Middle frontal gyrus (tissue), 1 donor: ENCODE data around the gene UBQLNL.

Experiments used
- DNase-seq: peaks from one replicate; pipeline ENCODE4 v3.0.0-alpha.2; 2015; ENCODE audit warnings: low spot score; ENCODE audit errors: extremely low spot score

Gene UBQLNL

DNA sequence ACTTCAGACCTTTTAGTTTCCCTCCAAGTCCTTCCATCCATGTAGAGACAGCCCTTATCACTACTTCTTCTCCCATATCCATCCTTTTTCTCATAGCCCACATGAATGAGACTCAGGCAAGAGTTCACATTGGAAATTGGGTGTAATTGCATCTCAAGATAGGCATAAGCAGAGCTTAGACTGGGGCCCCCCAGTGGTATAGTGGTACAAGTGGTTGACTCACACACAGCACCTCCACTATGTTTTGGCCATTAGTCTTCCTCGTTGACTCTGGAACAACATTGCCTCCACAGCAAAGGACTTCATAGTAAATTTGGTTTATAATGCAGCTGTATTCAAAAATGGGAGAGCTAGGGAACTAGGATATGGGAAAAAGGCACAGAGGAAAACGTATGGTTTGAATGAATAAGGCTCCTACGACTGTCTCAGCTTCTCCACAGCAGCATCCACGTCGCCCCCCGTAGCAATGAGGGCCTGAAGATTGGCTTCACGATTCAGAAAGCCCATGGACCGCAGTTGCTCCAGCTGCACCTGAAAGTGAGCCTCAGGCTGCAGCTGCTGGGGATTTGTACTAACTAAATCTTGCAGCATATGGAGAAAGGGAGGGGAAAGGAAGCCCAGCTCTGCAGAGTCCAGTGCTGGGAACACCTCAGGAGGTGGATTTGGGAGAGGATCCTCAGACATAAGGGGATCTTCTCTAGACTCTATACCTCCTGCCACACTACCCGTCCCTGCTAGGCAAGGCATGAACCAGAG lies 9.1 kb downstream of the UBQLNL start:
- DNase-seq = no peak

DNA sequence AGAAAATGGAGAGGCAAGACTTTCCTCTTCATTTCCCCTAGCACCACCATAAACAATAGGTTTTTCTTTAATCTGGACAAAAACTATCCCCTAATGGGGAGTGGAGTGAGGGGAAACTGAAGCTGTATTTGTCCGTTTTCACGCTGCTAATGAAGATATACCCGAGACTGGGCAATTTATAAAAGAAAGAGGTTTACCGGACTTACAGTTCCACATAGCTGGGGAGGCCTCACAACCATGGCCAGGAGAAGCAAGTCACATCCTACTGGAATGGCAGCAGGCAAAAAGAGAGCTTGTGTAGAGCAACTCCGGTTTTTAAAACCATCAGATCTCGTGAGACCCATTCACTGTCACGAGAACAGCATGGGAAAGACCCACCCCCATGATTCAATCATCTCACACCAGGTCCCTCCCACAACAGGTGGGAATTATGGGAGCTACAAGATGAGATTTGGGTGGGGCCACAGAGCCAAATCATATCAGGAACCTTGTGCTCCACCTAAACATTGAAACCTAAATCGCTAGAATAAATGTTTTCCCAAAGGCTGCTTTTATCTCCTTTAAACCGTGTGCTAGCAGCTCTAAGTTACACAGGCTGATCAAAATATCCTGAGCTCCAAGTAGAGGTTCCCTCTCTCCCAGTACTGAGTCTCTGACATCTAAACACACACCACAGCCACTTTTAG lies 11.0 kb downstream of the UBQLNL start:
- DNase-seq = no peak

DNA sequence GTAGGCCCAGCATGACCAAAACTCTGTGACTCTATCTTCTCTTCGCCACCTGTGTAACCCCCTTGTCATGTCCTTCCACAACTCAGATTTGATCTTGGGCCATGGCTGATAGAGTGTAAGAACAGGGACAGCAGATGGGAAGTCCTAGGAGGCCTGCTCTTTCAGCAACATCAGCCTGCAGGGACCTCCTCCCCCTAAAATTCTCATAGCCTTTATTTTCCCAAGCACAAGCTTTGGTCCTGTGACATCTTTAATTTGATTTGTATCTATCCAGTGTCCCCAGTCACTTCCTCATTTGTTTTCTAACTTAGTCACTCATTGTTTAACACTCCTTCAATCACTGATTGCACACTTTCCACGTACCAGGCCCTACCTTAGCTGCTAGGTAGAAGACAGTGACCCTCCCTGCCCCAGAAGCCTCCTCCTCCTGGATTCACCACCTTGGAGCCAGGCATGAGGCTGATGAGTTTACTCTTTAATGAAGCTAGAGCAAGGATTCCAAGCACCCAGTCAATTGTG lies 12.0 kb downstream of the UBQLNL start:
- no peak for DNase-seq

DNA sequence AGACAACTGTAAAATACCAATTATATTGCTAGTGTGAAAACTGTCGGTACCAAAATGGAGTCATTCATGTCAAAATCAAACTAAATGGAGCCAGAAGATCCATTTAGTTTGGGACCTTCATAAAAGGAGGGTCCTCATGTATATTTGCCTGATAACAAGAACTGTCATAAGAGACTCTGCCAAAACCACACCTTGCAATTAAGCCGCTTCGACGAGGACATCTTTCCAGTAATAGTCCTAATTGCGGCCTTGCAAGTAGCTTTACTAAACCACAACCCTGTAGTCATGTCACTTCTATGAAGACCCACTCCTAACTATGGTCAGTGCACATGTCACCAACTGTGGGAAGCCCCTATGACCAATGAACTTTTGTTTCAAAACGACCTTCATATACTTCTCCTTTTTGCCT lies 16.1 kb downstream of the UBQLNL start:
- DNase-seq = no peak

DNA sequence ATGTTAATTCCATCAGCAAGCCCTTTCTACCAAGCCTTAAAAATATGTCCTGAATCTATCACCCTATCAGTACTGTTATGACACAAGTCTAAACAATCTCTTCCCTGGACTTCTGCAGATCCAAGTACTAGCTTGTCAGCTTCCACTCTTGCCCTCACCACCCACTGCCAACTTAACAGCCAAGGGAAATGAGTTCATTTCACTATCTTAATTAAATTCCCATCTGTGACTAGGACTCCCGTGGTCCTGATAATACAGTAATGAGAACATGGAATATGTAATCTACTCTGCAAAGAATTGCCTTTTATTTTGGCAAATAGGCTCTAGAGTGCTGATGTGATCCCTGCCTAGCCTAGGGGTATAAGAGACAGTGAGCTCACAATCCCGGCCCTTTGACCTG lies 16.8 kb downstream of the UBQLNL start:
- no peak for DNase-seq

DNA sequence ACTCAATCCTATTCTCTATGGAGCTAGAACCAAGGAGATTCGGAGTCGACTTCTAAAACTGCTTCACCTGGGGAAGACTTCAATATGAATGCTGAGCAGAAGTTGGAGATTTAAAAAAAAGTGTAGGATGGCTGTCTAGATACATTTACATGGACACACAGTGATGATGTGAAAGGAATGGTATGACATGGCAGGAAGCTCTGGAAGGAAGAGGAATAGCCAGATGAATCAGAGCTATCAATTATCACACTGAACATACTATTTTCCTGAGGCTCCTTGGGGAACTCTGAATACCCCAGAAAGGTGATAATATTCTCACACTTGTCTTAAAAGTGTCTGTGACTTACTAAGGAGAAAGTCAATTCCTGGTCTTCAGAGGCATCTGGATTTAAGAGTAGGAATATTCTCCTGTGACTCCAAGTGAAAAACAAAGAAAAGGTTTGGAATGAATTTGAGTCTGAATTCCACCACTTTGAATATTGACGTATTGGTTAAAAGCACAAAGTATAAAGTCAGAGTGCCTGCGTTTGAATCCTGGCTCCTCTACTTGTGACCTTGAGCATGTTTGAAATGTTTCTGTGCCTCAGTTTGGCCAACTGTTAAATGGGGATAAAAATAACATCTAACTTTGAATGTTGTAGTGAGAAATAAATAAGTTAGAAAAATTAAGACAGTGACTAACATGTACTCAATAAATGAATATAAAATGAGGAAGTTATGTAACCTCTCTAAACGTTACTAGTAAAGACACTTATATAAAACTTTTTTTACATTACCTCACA lies 26.7 kb downstream of the UBQLNL start:
- no peak for DNase-seq

DNA sequence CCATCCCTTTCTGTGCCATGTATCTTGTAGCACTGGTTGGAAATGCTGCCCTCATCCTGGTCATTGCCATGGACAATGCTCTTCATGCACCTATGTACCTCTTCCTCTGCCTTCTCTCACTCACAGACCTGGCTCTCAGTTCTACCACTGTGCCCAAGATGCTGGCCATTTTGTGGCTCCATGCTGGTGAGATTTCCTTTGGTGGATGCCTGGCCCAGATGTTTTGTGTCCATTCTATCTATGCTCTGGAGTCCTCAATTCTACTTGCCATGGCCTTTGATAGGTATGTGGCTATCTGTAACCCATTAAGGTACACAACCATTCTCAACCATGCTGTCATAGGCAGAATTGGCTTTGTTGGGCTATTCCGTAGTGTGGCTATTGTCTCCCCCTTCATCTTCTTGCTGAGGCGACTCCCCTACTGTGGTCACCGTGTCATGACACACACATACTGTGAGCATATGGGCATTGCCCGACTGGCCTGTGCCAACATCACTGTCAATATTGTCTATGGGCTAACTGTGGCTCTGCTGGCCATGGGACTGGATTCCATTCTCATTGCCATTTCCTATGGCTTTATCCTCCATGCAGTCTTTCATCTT lies 27.6 kb downstream of the UBQLNL start:
- DNase-seq = no peak

DNA sequence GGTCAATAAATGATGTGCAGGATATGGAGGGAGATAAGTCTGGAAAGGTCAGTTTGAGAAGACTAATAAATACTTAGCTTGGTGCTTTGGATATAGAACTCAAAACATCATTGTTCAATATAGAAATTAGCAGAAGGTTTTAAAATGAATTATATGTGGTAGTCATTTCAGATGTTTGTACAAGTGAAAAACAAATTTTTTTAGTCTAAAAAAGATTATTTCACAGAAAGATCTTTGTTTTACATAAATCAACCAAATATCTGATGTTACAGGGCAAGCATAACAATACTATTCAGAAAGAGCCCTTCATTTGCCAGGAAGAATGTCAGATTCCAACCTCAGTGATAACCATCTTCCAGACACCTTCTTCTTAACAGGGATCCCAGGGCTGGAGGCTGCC lies 28.1 kb downstream of the UBQLNL start, which contains the start of gene OR52D1:
TSS of gene OR52D1 (plus strand) at position 301 of the 400 bp plus-strand sequence. CDS start at position 323, 22 bp downstream.
- no peak for DNase-seq

DNA sequence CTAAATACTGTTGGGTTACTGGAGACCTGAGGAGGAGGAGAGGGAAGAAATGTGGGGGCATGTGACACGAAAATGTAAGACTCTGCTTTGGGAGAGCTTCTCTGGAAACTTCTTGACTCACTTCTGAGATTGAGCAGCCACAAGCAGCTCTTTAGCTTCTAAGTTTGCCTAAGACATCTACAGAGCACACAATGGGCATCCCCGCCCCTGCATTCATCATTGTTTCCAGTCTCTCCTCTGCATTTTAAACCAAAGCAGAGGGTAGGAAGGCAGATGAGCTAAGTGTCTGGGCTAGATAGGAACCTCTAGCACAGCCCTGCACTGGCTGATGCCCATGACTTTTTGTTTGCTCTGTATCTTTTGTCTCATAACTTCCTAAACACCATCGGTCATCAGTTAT lies 30.1 kb downstream of the UBQLNL start:
- DNase-seq = no peak

DNA sequence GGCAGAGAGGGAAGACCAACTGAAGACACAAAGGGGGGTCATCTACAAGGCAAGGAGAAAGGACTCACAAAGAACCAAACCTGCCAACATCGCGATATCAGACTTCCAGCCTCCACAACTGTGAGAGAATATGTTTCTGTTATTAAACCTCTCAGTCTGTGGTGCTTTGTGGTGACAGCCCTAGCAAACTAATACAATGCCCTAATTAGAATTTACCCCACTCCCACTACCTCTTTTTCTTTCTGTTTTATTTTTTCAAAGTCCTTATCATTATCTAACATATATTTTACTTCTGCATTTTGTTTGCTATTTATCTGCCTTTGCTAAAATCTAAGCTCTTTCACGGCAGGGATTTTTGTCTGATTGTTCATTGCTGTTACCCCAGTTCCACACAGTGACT lies 30.5 kb downstream of the UBQLNL start:
- DNase-seq = no peak

DNA sequence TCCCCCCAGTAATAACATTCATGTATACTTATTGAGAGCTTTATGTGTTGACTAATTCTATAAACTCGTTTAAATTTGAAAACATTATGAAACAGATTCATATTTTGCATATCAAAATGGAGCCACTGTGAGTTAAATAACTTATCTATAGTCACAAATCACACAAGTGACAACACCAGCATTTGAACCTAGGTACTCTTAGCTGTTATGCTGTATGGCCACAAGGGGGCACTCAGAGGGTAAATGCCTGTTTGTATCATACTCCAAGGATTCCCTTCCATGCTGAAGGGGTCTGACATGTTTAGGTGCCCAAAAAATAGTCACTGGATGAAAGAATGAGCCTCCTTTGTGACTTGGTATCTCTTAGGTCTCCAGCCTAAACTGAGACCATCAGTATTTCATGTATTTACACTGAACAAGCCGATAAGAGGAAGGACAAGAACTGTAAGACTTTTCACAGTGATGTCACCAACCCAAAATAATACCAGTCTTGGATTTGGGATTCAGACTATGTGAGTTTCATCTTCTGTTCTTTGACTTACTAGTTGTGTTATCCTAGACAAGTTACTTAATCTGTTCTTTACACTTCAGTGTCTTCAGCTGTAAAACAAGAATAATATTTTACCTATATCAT lies 40.2 kb downstream of the UBQLNL start:
- DNase-seq = no peak

DNA sequence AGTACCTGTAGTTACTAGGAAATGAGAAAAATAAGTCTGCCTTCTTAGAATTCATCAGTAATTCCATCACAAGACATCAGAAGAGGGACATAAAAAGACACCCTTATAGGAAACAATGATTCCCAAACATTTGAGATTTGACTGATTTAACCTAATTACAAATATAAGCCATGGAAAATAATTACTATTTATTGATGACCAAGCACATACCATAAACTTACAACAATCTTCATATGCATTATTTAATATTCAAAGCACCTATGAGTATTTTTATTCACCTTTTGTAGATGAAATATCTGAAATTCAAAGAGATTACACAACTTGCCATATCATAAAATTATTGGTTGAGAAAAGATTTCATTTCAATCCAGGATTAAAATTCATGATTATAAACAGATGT lies 42.6 kb downstream of the UBQLNL start:
- DNase-seq = no peak

DNA sequence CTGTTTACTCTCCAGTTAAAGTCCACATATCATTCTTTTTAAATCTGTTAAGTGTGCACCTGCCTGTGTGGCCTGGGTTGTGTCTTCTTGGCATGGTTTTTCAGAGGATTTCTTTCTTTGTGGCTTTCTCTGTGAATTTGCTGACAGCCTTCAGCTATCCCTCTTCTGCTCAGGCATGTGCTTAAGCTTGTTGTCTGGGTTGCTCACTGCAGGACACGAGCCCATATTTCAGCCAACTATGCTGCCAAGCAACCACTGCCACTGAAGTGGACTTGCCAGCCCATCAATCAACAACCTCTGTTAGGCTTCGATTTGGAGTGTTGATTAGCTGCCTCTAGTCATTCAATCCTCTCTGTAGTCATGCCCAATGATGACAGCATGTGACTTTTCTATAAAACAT lies 49.0 kb downstream of the UBQLNL start:
- DNase-seq = no peak
